HG03575 (cell line): ENCODE data around the gene WRNIP1.

Experiments
- ATAC-seq: cut with Tn5 transposase; IDR thresholded peaks from one replicate; pipeline ENCODE4 v1.9.1; 2021; ENCODE audit not compliant: unreplicated experiment, insufficient number of reproducible peaks, low FRiP score; ENCODE audit errors: extremely low read depth

The WRNIP1 gene

DNA sequence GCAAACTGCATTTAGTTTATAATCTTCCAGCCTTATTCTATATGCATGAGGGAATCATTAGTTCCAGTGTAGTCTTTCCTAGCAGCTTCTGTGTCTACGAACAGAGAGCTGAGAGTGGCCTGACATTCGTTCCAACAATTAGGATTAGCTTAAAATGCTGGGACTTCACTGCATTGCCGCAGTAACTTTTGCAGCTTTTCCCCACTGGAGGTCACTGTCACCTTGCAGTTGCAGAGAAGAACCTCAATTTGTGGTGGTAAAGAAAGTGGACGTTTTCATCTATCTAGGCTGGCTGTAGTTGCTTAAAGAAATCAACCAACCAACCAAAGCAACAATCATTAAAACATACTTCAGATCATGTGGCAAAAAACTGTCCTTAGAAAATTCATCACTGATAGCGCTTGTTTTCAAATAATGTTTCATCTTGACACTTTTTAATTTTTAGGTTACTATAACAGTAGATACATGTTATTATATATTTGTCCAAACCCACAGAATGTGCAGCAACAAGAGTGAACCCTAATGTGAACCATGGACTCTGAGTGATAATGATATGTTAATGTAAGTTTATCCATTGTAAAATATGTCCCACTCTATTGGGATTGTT lies 26.7 kb upstream of the WRNIP1 start:
- ATAC-seq: no peak

DNA sequence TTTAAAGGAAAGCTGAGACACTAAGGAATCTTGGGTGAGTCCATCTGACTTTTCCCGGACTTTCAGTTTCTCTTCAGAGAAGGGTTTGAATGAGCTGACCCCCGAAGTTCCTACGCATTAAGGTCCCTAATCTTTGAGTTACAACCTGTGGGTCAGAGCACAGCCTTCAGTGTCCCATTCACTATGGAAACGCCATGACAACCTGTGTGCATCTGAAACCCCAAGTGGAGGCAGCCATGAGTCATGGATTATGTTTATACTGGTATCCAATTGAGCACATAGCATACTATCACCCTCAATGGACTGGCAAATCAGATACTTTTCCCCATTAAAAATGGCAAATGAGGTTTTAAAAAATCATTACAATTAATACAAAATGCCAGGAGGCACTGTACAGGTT lies 25.9 kb upstream of the WRNIP1 start:
- ATAC-seq: no peak

DNA sequence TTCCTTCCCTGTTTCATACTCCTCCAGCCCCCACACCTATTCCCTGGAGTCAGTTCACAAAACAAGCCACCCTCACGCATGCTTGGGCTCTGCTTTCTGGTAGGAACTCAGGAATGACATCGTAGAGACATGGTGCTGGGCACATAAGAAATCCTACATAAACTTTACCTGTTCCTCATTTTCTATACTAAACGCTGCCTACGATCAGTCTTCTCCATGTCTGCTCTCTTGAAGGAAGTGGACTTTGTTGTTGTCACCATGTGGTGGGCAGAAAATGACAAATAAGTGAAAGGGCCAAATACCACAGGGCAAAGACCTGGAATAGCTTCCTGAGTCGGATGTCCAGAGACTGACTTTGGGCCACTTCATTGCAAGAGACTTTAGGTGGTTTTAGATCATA lies 24.6 kb upstream of the WRNIP1 start:
- ATAC-seq: no peak

DNA sequence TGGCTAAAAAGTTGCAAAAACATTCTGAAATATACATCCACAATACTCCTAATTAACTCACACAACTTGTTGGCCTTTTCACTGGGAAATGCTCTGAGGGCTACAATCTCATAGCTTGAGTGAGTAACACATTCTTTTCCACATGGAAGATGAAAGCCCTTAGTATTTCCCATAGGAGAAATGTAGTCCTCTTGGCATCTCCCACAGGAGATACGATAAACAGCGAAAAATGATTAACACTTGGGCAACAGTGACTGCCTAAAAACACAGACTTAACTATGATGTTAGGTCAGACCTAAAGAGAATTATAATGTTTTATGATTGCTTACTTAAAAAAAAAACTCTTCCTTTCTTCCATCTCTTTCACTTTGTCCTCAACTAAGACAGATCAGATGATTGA lies 23.4 kb upstream of the WRNIP1 start:
- no peak for ATAC-seq

DNA sequence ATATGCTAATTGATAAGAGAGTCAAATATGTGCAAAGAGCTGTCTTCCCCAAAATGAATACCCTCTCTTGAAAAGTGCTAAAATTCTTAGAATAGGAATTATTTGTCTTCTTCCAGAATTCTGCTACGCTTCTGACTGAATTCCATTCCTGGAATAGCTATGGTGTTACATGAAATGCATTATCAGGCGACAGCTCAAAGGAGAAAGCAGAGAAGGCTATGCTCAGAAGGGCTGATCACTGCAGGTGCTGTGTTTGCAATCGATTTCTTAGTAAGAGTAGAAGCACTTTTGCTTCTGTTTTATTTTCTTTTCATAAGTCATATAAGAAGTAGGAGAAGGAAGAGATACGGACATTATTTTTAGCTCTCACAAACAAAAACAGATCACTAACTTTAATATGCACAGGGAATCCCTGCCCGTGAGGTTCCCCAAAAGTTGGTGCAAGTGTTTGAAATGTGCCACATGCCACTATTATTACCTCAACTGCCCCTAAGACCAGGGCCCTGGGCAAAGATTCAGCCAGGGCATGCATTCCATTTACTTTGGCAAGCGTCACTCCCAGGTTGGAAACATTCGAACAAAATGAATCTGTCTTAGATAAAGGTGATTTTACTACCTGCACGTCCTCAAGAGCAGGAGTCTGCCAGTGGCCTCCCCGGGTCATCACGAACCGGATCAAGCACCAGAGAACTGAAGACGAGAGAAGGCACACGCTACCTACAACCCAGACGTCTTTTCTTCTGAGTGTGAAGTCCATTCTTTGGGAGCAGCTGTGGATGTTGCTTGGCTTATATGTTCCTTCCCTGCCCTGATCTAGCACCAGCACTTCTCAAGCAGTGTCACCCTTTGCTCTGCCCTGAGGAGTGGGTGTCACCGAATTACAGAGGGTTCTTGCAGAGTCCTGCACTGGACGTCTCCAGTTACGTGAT lies 21.6 kb upstream of the WRNIP1 start:
- ATAC-seq: no peak

DNA sequence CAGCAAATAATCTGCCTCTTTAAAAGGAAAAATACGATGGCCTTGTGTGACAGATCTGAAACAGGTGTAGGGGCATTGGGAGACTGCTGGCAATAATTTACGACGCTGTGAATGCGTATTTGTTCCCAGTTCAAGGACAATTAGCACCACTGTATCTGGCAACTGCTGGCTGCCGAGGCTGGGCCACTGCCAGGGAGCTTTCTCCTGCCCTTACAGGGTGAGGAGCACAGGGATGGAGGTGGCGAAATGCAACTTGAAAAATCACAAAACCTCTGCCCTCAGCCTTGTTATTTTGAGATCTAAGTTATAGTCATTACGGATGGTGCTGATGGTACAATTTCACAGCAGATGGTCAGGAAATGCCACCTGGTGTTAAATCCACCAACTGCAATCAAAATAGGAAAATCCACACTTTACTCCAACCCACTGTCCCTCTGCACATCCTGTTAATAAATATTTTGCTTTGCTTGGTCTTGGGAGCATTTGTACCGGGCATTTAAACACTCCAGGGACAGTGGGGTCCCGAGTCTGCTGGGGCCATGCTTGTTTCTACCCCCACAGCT lies 20.9 kb upstream of the WRNIP1 start:
- ATAC-seq: no peak

DNA sequence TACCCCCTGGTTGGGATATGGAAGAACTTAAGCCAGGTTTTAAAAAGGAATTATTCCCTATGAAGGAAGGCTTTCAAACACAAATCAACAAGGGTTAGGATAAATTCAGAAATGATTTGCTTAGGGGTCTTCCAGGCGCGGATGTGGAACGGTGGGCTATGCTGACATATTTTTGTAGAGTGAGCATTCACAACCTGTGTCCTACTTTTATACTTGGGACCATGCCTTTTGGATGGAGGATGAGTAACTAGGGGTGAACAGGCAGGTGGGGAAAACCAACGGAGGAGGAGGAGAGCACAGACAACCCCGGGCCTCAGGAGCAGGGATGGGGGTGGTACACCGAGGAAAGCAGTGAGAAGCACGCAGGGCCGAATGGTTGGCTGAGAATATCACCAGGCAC lies 20.4 kb upstream of the WRNIP1 start:
- ATAC-seq: no peak

DNA sequence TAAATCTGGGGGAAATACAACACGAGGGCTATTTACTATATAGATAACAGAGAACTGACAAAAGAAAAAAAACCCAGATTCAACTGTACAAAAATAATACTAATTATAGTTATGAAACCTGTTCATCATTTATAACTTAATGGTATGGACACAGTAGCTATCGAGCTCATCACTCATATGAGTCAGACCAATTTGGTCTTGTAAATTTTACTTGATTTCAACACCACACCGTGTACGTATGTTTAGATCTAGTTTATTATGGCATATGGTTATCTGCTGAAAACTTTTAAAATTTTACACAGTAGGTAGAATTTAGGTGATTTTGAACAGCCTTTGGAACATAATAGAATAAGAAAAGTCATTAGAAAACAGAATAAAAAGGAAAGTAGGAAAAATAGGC lies 19.9 kb upstream of the WRNIP1 start:
- ATAC-seq: no peak

DNA sequence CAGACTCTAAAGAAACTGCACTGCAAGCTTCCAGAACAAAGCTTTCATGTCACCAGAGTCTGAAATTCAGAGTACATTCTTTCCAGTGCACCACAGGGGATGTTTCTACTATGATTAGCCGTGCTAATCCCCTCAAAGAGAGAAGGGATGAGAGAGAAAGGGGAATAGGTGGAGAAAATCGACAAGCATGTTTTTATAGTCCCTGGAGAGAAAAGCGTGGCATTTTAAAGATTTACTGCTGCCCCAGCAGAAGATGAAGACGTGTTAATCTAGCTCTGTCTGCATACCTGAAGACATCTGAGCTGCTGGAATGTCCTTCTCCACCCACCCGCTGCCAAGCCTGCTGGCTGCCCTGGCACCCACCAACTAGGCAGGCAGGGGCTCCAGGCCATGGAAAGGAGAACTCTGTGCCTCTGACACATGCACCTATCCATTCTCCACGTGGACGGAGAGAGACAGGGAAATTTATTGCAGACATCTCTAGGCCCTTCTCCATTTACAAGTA lies 18.6 kb upstream of the WRNIP1 start:
- ATAC-seq: no peak

DNA sequence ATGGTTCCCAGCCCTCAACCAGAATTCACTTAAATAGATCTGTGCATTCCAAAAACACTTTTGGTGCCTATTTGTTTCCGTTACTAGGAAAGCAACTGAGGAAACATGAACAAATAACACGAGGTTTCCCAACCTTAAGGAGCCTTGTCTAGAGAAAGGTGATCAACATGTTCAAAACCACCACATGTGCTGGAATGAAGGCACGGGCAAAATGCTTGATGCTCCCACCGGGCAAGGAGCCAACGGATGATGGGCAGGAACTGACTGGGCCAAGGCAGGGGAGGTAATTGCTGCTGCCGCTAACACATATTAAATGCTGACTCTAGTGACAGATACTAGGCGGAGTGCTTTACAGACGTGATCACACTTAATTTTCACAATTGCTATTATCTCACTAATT lies 17.0 kb upstream of the WRNIP1 start:
- no peak for ATAC-seq

DNA sequence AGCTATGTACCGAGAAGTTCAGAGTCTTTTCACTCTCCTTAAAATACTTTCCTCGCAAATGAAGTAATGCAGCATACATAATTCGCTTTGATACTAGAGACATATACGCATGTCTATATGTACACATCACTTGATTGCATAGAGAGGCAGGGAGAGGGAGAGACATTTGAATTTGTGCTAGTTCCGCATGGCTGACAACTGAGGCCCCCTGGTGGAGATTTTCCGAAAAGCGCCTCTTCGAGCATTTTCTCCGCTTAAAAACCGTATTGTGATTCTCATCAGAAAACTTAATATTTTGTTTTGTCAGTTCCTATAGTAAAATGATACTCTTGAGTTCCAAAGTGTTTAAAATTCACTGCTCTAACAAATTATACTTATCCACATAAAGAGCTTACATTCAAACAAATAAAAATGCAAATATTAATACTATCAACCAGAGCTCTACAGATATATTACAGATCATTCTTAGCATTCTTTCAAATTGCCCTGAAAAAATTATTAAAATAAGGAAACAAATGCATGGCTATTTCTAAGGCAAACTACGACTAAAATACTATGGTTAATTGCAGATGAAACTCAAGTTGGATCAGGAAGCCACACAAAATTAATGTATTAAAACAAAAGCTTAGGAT lies 15.1 kb upstream of the WRNIP1 start:
- ATAC-seq: no peak

DNA sequence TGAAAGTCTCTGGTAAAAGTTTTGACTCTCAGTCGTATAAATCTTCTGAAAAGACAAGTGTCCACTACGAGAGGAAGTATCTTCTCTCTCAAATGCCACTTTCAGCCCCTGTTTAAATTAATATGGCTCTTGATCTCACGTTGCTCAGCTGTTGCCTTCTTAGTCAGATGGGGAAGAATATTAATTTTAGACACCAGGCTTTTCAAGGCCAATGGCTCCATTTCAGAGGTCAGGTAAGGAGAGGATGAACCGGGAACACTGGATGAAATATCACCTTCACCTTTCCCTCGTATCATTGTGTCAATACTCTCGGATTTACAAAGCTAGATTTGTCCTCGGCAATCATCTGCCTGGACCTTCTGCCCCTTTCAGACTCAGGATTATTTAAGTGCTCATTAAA lies 14.4 kb upstream of the WRNIP1 start, which contains the start of gene MYLK4:
Gene MYLK4, minus strand, starts transcription at position 91 of the 400 bp plus-strand sequence. CDS start 1,628 bp downstream, outside the sequence.
- ATAC-seq: no peak

DNA sequence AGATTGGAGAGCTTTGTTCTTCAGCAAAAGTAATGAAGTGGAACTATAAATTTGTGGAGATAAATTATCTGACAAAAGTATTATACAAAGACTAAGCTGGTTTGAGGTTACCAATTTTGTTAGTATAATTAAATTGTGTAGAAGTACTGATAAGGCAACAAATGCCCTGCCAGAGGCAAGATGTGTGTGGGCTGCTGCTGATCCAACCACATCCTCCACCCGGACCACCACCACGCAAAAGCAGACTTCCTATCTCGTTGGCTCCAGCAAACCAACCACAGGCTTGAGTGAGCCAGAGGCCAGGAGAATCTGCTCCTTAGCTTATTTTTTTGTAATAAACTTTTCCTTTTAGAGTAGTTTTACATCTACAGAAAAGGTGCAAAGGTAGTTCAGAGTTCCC lies 13.3 kb upstream of the WRNIP1 start:
- no peak for ATAC-seq

DNA sequence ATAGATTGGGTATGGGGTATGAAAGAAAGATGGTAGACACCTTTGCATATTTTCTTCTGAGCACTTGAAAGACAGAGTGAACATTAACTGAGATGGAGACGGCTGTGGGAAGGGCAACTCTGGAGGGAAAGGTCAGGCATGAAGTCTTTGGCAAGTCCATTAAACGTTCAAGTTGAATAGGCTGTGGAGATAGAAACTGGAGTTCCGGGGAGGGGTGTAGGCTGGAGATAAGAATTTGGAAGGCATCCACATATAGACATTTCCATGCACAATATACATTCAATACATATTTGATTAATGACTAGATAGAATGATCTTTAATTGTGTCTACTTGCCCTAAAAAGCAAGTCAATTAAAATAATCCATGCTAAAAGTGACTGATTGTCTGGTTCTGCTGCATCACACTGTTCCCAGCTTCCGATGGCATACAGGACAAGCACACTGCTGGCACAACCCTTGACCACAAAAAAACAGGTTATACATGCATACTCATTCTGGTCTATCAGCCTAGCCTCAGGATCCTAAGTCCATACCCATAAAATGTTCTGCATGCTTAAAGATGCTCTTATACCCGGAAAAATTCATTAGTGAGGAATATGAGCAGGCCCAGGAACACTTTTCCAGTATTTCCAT lies 12.6 kb upstream of the WRNIP1 start:
- no peak for ATAC-seq

DNA sequence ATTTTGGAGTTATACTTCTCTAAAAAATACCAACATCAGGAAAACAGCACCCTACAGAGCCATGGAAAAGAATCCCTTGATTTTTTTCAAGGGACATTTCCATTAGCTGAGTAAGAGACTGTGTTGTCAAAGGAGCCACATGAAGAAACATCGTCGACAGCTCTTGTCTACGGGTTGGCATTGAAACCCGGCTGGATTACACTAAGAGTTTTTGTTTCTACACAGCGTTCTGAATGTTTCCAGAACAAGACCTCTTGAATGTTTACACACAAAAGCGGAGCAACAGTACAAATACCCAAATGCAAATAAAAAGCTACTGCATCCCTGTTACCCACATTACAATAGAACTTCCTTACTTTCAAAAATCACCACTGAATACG lies 12.1 kb upstream of the WRNIP1 start:
- no peak for ATAC-seq

DNA sequence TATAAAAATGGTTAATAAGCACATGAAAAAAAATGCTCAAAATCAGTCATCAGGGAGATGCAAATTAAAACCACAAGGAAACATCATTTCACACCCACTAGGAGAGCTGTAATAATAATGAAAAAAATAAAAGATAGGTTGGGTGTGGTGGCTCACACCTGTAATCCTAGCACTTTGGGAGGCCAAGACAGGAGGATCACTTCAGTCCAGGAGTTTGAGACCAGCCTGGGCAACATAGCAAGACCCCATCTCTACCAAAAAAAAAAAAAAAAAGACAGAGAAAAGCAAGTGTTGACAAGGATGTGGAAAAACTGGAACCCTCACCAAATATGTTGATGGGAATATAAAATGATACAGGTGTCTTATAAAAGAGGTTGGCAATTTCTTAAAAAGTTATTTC lies 11.4 kb upstream of the WRNIP1 start:
- no peak for ATAC-seq

DNA sequence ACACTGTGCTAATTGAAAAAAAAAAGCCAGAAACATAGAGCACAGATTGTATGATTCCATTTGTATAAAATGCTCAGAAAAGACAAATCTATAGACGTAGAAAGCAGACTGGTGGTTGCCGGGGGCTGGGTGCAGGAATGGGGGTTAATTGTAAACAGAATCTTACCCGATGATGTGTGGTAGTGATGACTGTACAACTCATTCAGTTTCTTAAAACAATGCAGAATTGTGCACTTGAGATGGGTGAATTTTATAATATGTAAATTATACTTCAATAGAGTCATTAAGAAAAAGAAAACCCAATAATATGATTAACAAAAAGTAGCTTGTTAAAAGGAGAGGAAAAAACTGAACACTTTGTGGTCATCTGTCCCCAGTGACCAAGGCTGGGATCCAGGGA lies 10.8 kb upstream of the WRNIP1 start:
- no peak for ATAC-seq

DNA sequence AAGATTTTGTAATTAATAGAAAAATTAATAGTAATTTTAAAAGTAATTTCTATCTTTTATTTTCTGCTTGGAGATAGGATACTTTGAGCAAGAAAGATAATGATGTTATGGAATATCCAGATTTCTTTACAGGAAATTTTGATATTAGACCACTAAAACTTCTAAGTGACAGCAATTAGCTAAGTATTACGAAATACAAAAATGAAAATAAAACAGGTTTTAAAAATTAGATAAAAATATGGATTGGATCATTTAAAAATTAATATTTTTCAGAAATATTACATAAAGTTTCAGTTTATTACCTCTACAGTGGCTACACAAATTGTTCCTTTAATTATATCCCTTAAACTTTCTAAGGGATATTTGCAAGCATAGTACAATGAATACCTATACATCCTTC lies 10.3 kb upstream of the WRNIP1 start:
- ATAC-seq: no peak

DNA sequence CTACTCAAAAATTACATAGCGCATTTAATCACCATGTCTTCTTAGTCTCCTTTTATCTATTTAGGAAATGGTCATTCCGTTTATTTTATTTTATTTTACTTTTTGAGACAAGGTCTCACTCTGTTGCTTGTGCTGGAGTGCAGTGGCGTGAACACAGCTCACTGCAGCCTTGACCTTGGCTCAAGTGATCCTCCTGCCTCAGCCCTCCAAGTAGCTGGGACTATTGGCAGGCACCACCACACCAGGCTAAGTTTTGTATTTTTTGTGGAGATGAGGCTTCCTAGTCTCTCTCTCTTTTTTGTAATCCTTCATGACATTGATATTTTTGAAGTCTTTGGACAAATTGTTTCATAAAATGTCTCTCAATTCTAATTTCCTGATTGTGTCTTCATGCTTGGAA lies 9.7 kb upstream of the WRNIP1 start:
- no peak for ATAC-seq
